ENCODE results near the gene NCKIPSD.

GRCh38 chr3:48664929-48665328, 20.8 kb downstream of the NCKIPSD start:
- TF ChIP-seq POU6F1 (CRISPR knock-in tag; IDR thresholded peaks at IDR 0.05; ENCODE audit: borderline replicate concordance, low read depth): no peak
- no peak for TF ChIP-seq ZNF565 (CRISPR knock-in tag; conservative IDR thresholded peaks at IDR 0.05; ENCODE audit: low read depth)
- no peak for TF ChIP-seq SNAI2 (CRISPR knock-in tag; IDR thresholded peaks at IDR 0.05)
- TF ChIP-seq TCF4 (CRISPR knock-in tag; IDR thresholded peaks at IDR 0.05; ENCODE audit: borderline replicate concordance): no peak
- TF ChIP-seq CSDC2 (CRISPR knock-in tag; IDR thresholded peaks at IDR 0.05): no peak
- TF ChIP-seq ZFP30 (CRISPR knock-in tag; IDR thresholded peaks at IDR 0.05): no peak
- TF ChIP-seq BACH2 (CRISPR knock-in tag; IDR thresholded peaks at IDR 0.05; ENCODE audit: borderline replicate concordance): no peak
- no peak for TF ChIP-seq CREB5 (CRISPR knock-in tag; IDR thresholded peaks at IDR 0.05; ENCODE audit: low read depth)
- no peak for TF ChIP-seq OSR1 (CRISPR knock-in tag; IDR thresholded peaks at IDR 0.05)

Data from SK-N-SH treated with all-trans-retinoic acid at 6 μM for 48 hours (cell line).